ENCODE data around the gene KRTCAP3. TPM values are rescaled to one million over a fixed set of nuclear protein-coding genes. Genes with fewer than 3 reads are reported as not detected.
A peak's percentile ranks its signal among the peaks of the same experiment; 100 is the strongest.

Gene KRTCAP3
- total and polyA plus RNA-seq, 9 of the 15 experiments (the other 6 are each of a cell fraction or from before 2014, with no cell fraction given): 0.24 to 1.4 (median 0.73) TPM

- TF ChIP-seq CEBPZ (IDR thresholded peaks at IDR 0.05; ENCODE audit: borderline replicate concordance, low read depth, low read length): no peak
- peak; percentile 77 for TF ChIP-seq CHD2 (IDR thresholded peaks at IDR 0.05; ENCODE audit: low read depth, low read length)
- no peak for TF ChIP-seq ZBTB26 (CRISPR knock-in tag; IDR thresholded peaks at IDR 0.05)
- no peak; the same call in 1 of the 2 replicates for TF ChIP-seq PML (IDR thresholded peaks at IDR 0.05; ENCODE audit: low read length)
- TF ChIP-seq NR1H2 (CRISPR knock-in tag; IDR thresholded peaks at IDR 0.05): no peak
- TF ChIP-seq ZNF277 (CRISPR knock-in tag; IDR thresholded peaks at IDR 0.05; ENCODE audit: borderline replicate concordance): no peak
- TF ChIP-seq ZBTB12 (CRISPR knock-in tag; IDR thresholded peaks at IDR 0.05): peak; percentile 93
- no peak for TF ChIP-seq ZKSCAN8 (CRISPR knock-in tag; IDR thresholded peaks at IDR 0.05)
- no peak for TF ChIP-seq MAFK (IDR thresholded peaks at IDR 0.05; ENCODE audit: low read length)
- TF ChIP-seq DEAF1 (CRISPR knock-in tag; IDR thresholded peaks at IDR 0.05): no peak
Measured at GRCh38 chr2:27489498-27490397, 47.6 kb downstream of the KRTCAP3 start, which contains the start of gene IFT172 (continued).
